Measurements from ENCODE around the gene TMED5. TPM values are rescaled to one million over a fixed set of nuclear protein-coding genes. Genes with fewer than 3 reads are reported as not detected.

Gene TMED5
- polyA plus RNA-seq, 1 of the 3 experiments (the other 2 are of a cell fraction), result 24.2 TPM

- Histone ChIP-seq H3K4me3 (ENCODE audit: low read depth in 2 of 2, low read length in 1 of 2) (no peak overlapping the region), H4K20me1 (ENCODE audit: insufficient read depth) (no peaks in the 10 kb centered on the region), H3F3A (replicated peaks; ENCODE audit: insufficient read depth) (peaks cover 17% of the 10 kb centered on the region), H3K9ac (no peak overlapping the region), H3K79me2 (ENCODE audit: insufficient read depth) (peaks cover 50% of the 10 kb centered on the region; the same call in 1 of the 2 replicates), H3K9me2 (no peaks in the 10 kb centered on the region), H3K27ac (ENCODE audit: low read depth in 2 of 2, low read length in 1 of 2) (no peak overlapping the region), H3K4me1 (ENCODE audit: control insufficient read depth in 1 of 2, insufficient read depth in 2 of 2, low read depth in 1 of 2, low read length in 1 of 2) (no peaks in the 10 kb centered on the region), H3K4me2 (no peak overlapping the region), H3K27me3 (ENCODE audit: insufficient read depth) (no peaks in the 10 kb centered on the region), H3K36me3 (replicated peaks in 1 of 2; ENCODE audit: control insufficient read depth in 1 of 2, insufficient read depth in 2 of 2, low read length in 1 of 2) (peaks cover 57 to 72% of the 10 kb centered on the region in 2 experiments), H2AFZ (ENCODE audit: low read depth) (no peak overlapping the region), H3K9me3 (no peaks in the 10 kb centered on the region)
- ChIA-PET CTCF (interaction anchor here (1.0 kb wide), 1 partner anchor 12 kb away, joined by 4 read pairs; no protein-coding TSS in a partner anchor), POLR2A (no interaction called here)
- WGBS (ENCODE audit: low lambda C conversion rate), result 89% methylated on average over 2 of the region's 2 CpGs
- TF ChIP-seq ZBTB33 (IDR thresholded peaks at IDR 0.05; ENCODE audit: borderline replicate concordance, low read depth), result no peak
- no peak for TF ChIP-seq RXRA (IDR thresholded peaks at IDR 0.05; ENCODE audit: borderline replicate concordance, low read depth)
- TF ChIP-seq YY1 (IDR thresholded peaks at IDR 0.05; ENCODE audit: low read depth), result no peak
- no peak for TF ChIP-seq USF2 (IDR thresholded peaks at IDR 0.05; ENCODE audit: borderline replicate concordance, low read depth, low read length)
- TF ChIP-seq CTCF (IDR thresholded peaks at IDR 0.05), result no peak
- no peak for TF ChIP-seq FOXM1 (IDR thresholded peaks at IDR 0.05; ENCODE audit: low read depth)
- no peak for TF ChIP-seq RCOR1 (IDR thresholded peaks at IDR 0.05; ENCODE audit: low read length)
- no peak for TF ChIP-seq ELF1 (IDR thresholded peaks at IDR 0.05)
- no peak for TF ChIP-seq RAD21 (IDR thresholded peaks at IDR 0.05; ENCODE audit: low read length)
- TF ChIP-seq FOXJ3 (CRISPR knock-in tag; IDR thresholded peaks at IDR 0.05), result no peak
- TF ChIP-seq GATA2 (CRISPR knock-in tag; IDR thresholded peaks at IDR 0.05), result no peak
- no peak for TF ChIP-seq MAX (IDR thresholded peaks at IDR 0.05; ENCODE audit: low read depth)
- no peak for TF ChIP-seq EZH2phosphoT487 (IDR thresholded peaks at IDR 0.05; ENCODE audit: borderline replicate concordance, low read depth)
- TF ChIP-seq SIN3A (IDR thresholded peaks at IDR 0.05; ENCODE audit: borderline replicate concordance, low read depth, low read length), result no peak
- TF ChIP-seq TCF12 (IDR thresholded peaks at IDR 0.05), result no peak
- TF ChIP-seq EP300 (IDR thresholded peaks at IDR 0.05; ENCODE audit: borderline replicate concordance in 1 of 2, low read depth in 1 of 2, low read length in 1 of 2), result no peak
- DNase-seq, result no peak
Measured at GRCh38 chr1:93152835-93153234, 27.4 kb downstream of the TMED5 start.
